HG03460 (cell line): ENCODE measurements around the gene DCAF15.
A peak's percentile ranks its signal among the peaks of the same experiment; 100 is the strongest.
"Not testable (repeated sequence)": the region's sequence is repeated elsewhere in the genome, so short reads cannot be mapped to it uniquely, and the experiment has no call there.

Experiments used
- ATAC-seq: cut with Tn5 transposase; IDR thresholded peaks from one replicate; pipeline ENCODE4 v1.9.1; 2021; ENCODE audit not compliant: unreplicated experiment

Gene DCAF15

GRCh38 chr19:13952154-13952930, at the start of gene DCAF15:
Gene DCAF15 (plus strand): TSS chr19:13952509. CDS start chr19:13952513, 4 bp downstream.
- peak; percentile 96 for ATAC-seq

- ATAC-seq, result no peak
Measured at GRCh38 chr19:13902993-13903555, 49.2 kb upstream of the DCAF15 start.

GRCh38 chr19:13905634-13906520, 46.4 kb upstream of the DCAF15 start, which contains the start of the genes BRME1 and CC2D1A:
Gene BRME1 (minus strand): TSS chr19:13906117. CDS start chr19:13904892, 1,225 bp downstream.
Gene CC2D1A (plus strand): TSS chr19:13906201. CDS start chr19:13906442, 241 bp downstream.
- peak; percentile 89 for ATAC-seq

- ATAC-seq, result peak; percentile 14
Measured at GRCh38 chr19:13906521-13906904, 45.8 kb upstream of the DCAF15 start.

- ATAC-seq, result no peak
Measured at GRCh38 chr19:13906910-13907309, 45.4 kb upstream of the DCAF15 start.

GRCh38 chr19:13908674-13909073, 43.6 kb upstream of the DCAF15 start:
- no peak for ATAC-seq

- ATAC-seq, result no peak
Measured at GRCh38 chr19:13909430-13909829, 42.9 kb upstream of the DCAF15 start.

GRCh38 chr19:13913352-13913751, 39.0 kb upstream of the DCAF15 start:
- no peak for ATAC-seq

- ATAC-seq, result no peak
Measured at GRCh38 chr19:13914777-13915176, 37.5 kb upstream of the DCAF15 start.

- no peak for ATAC-seq
Measured at GRCh38 chr19:13917888-13918406, 34.4 kb upstream of the DCAF15 start.

- ATAC-seq, result no peak
Measured at GRCh38 chr19:13918726-13919411, 33.4 kb upstream of the DCAF15 start.

GRCh38 chr19:13920524-13920923, 31.8 kb upstream of the DCAF15 start:
- no peak for ATAC-seq

- no peak for ATAC-seq
Measured at GRCh38 chr19:13920940-13921747, 31.2 kb upstream of the DCAF15 start.

GRCh38 chr19:13922118-13922517, 30.2 kb upstream of the DCAF15 start:
- not testable (repeated sequence) for ATAC-seq

GRCh38 chr19:13923194-13923987, 28.9 kb upstream of the DCAF15 start:
- no peak for ATAC-seq

GRCh38 chr19:13926010-13926409, 26.3 kb upstream of the DCAF15 start:
- no peak for ATAC-seq

GRCh38 chr19:13926715-13927114, 25.6 kb upstream of the DCAF15 start:
- no peak for ATAC-seq

- no peak for ATAC-seq
Measured at GRCh38 chr19:13929340-13929739, 23.0 kb upstream of the DCAF15 start.

GRCh38 chr19:13929956-13930355, 22.4 kb upstream of the DCAF15 start:
- no peak for ATAC-seq
